ENCODE measurements around the gene TMEM26. TPM values are rescaled to one million over a fixed set of nuclear protein-coding genes. Genes with fewer than 3 reads are reported as not detected.

The TMEM26 gene
- total RNA-seq, 1 donor from 2014 or later, result under 0.01 TPM

DNA sequence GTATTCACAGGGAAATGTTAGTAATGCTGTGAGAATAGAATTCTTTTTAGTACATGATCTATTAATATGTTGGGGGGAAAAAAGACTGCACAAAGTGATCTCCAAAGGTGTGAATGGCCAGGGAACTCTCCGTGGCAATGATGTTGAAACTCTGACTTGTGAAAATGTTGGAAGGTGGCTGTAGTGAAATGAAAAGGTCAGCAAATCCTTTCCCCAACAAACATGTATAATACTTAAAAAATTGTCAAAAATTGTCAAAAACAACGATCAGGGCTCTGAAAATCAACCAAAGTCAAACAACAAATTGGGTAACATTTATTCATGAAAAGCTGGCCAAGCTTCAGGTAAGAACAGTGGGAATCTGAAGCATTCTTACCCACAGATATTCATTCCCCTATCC lies 35.5 kb downstream of the TMEM26 start:
- H3K27me3 ChIP-seq (ENCODE audit: control insufficient read depth, insufficient read depth, low read length), result no peaks in the 10 kb centered on the region
- no peak overlapping the region for H3K4me3 ChIP-seq (ENCODE audit: low read depth, low read length)
- no peak for FAIRE-seq
- H3K36me3 ChIP-seq (ENCODE audit: control insufficient read depth, insufficient read depth, low read length), result no peaks in the 10 kb centered on the region
- TF ChIP-seq CTCF (IDR thresholded peaks at IDR 0.05; ENCODE audit: insufficient read depth, low read length, severe bottlenecking), result no peak
- no peak for DNase-seq (ENCODE audit: low read depth)

DNA sequence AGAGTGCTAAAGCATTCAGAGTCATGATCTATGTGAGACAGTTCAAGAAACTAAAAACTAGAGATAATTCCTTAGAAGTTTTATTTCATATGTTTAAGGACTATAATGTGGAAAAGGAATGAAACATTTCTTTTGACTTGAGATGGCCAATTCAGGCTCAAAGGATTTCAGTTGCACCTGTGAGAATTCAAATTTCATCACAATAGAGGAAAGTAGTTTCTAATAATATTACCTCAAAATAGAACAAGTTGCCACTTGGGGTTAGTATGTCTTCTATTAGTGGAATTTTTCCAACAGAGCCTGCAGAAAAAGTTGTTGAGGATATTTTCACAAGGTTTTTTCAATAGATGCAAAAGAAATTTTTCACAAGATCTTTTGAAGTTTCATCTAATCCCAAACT lies 37.4 kb downstream of the TMEM26 start:
- no peak for FAIRE-seq
- no peak overlapping the region for H3K4me3 ChIP-seq (ENCODE audit: low read depth, low read length)
- H3K27me3 ChIP-seq (ENCODE audit: control insufficient read depth, insufficient read depth, low read length), result no peaks in the 10 kb centered on the region
- DNase-seq (ENCODE audit: low read depth), result no peak
- H3K36me3 ChIP-seq (ENCODE audit: control insufficient read depth, insufficient read depth, low read length), result no peaks in the 10 kb centered on the region
- no peak for TF ChIP-seq CTCF (IDR thresholded peaks at IDR 0.05; ENCODE audit: insufficient read depth, low read length, severe bottlenecking)

- no peaks in the 10 kb centered on the region for H3K27me3 ChIP-seq (ENCODE audit: control insufficient read depth, insufficient read depth, low read length)
- no peak for TF ChIP-seq CTCF (IDR thresholded peaks at IDR 0.05; ENCODE audit: insufficient read depth, low read length, severe bottlenecking)
- H3K36me3 ChIP-seq (ENCODE audit: control insufficient read depth, insufficient read depth, low read length), result no peaks in the 10 kb centered on the region
- FAIRE-seq, result no peak
- H3K4me3 ChIP-seq (ENCODE audit: low read depth, low read length), result no peak overlapping the region
- no peak for DNase-seq (ENCODE audit: low read depth)
These were observed 41.5 kb downstream of the TMEM26 start for GRCh38 chr10:61411706-61412105.

GRCh38 chr10:61410353-61411070 lies 42.7 kb downstream of the TMEM26 start:
- H3K27me3 ChIP-seq (ENCODE audit: control insufficient read depth, insufficient read depth, low read length), result no peaks in the 10 kb centered on the region
- no peak for FAIRE-seq
- DNase-seq (ENCODE audit: low read depth), result peak; percentile 7
- H3K36me3 ChIP-seq (ENCODE audit: control insufficient read depth, insufficient read depth, low read length), result no peaks in the 10 kb centered on the region
- no peak overlapping the region for H3K4me3 ChIP-seq (ENCODE audit: low read depth, low read length)
- TF ChIP-seq CTCF (IDR thresholded peaks at IDR 0.05; ENCODE audit: insufficient read depth, low read length, severe bottlenecking), result no peak

DNA sequence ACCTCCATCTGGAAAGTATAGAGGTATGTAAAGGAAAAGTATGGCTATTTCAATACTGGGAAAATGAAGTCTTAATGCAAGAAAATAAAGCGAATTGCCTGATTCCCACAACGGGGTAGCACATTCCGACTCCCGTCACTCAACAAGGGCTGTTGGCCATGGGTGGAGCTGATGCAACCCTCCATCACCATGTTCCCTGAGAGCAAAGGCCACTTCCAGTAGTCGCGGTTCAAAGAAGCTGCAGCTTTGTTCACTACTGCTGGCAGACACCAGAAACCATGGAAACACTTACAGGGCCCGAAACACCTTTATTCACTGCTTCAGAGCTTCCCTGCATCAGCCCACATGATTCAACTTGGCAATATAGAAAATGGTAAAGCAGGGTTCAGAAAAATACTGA lies 44.0 kb downstream of the TMEM26 start:
- Histone ChIP-seq H3K4me3 (ENCODE audit: low read depth, low read length) (no peak overlapping the region), H3K27me3 (ENCODE audit: control insufficient read depth, insufficient read depth, low read length) (no peaks in the 10 kb centered on the region), H3K36me3 (ENCODE audit: control insufficient read depth, insufficient read depth, low read length) (no peaks in the 10 kb centered on the region)
- FAIRE-seq (no peak), DNase-seq (ENCODE audit: low read depth) (no peak)
- no peak for TF ChIP-seq CTCF (IDR thresholded peaks at IDR 0.05; ENCODE audit: insufficient read depth, low read length, severe bottlenecking)

DNA sequence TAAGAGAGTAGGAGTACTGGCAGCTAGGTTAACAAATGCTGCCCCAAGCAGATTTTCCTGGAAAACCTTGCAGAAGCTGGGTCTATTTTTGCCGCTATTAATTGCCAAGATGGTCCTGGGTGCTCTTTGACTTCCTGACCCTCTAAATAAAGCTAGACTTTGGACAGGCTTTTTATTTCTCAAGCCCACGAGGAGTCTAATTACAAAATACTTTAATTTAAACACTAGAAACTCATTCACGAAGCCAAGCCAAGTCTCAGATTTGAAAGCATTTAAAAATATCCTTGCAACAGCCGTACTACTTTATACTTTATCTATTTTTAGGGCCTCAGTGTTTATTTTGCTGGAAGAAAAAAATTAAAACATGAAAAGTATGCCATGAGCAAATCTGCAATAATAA lies 45.1 kb downstream of the TMEM26 start:
- FAIRE-seq (no peak), DNase-seq (ENCODE audit: low read depth) (no peak)

More for the DNA sequence above, 45.1 kb downstream of the TMEM26 start:
- TF ChIP-seq CTCF (IDR thresholded peaks at IDR 0.05; ENCODE audit: insufficient read depth, low read length, severe bottlenecking), result no peak
- Histone ChIP-seq H3K36me3 (ENCODE audit: control insufficient read depth, insufficient read depth, low read length) (no peaks in the 10 kb centered on the region), H3K4me3 (ENCODE audit: low read depth, low read length) (no peak overlapping the region), H3K27me3 (ENCODE audit: control insufficient read depth, insufficient read depth, low read length) (no peaks in the 10 kb centered on the region)

Data from bronchial epithelial cell (primary cell).